ENCODE data around the gene SYNPO.

The SYNPO gene

GRCh38 chr5:150694612-150695011 lies 54.2 kb downstream of the SYNPO start:
- DNase-seq (ENCODE audit: low spot score): no peak

GRCh38 chr5:150700246-150700593 lies 59.8 kb downstream of the SYNPO start:
- no peak for DNase-seq (ENCODE audit: low spot score)

- peak; percentile 92 for DNase-seq (ENCODE audit: low spot score)
Observed at GRCh38 chr5:150700594-150701377, 60.3 kb downstream of the SYNPO start, which contains the start of gene RBM22. RBM22 (minus strand) TSS chr5:150701062; CDS start chr5:150700985, 77 bp downstream.

- no peak for DNase-seq (ENCODE audit: low spot score)
Observed at GRCh38 chr5:150703762-150704161, 63.3 kb downstream of the SYNPO start.

GRCh38 chr5:150706776-150707390 lies 66.4 kb downstream of the SYNPO start:
- DNase-seq (ENCODE audit: low spot score): no peak
